ENCODE data around the gene QPCT. TPM values are rescaled to one million over a fixed set of nuclear protein-coding genes. Genes with fewer than 3 reads are reported as not detected.

Gene QPCT
- total RNA-seq, 1 experiment from 2014 or later = not detected

- no peak overlapping the region for H4K91ac ChIP-seq (ENCODE audit: insufficient read length, low read depth, low read length)
- no peak for DNase-seq
- H2BK5ac ChIP-seq (ENCODE audit: insufficient read length, low read length) = no peak overlapping the region
- H3K27me3 Mint-ChIP-seq (ENCODE audit: low read depth) = no peaks in the 10 kb centered on the region
- H3K9me3 ChIP-seq (ENCODE audit: control insufficient read depth, low read depth, low read length) = no peaks in the 10 kb centered on the region
- H2BK120ac ChIP-seq (ENCODE audit: low read depth, low read length, poor library complexity, severe bottlenecking) = no peak overlapping the region
- no peak overlapping the region for H2AK5ac ChIP-seq (ENCODE audit: insufficient read length, low read length)
- H4K20me1 ChIP-seq (ENCODE audit: control insufficient read depth, insufficient read depth, insufficient read length) = no peaks in the 10 kb centered on the region
- peaks cover 12 to 14% of the 10 kb centered on the region in 2 experiments for H3K4me1 Mint-ChIP-seq
- no peak overlapping the region for H3K4me3 Mint-ChIP-seq
- H3K23me2 ChIP-seq (ENCODE audit: insufficient read length, low read depth, low read length, poor library complexity, severe bottlenecking) = no peaks in the 10 kb centered on the region
- no peak overlapping the region for H2AFZ ChIP-seq (ENCODE audit: low read length)
- H3K9me3 Mint-ChIP-seq = no peaks in the 10 kb centered on the region
- no peak overlapping the region for H2BK15ac ChIP-seq (ENCODE audit: low read depth, low read length)
- H2BK20ac ChIP-seq (ENCODE audit: low read depth, low read length, poor library complexity, severe bottlenecking) = no peak overlapping the region
- H3K23ac ChIP-seq (ENCODE audit: insufficient read length, low read depth, low read length) = no peak overlapping the region
- H3K9ac ChIP-seq (ENCODE audit: extremely low read depth, insufficient read length, low read length) = no peak overlapping the region
- H3K4ac ChIP-seq (ENCODE audit: low read depth, low read length) = no peak overlapping the region
- H3K79me2 ChIP-seq (ENCODE audit: insufficient read depth, low read length) = no peaks in the 10 kb centered on the region
- H3T11ph ChIP-seq (ENCODE audit: low read length) = no peak overlapping the region
- peaks cover 0 to 2% (median 2%) of the 10 kb centered on the region in 3 experiments; a peak in 2 of 7 replicates for H3K36me3 Mint-ChIP-seq (ENCODE audit: insufficient read depth in 1 of 3, low read depth in 3 of 3)
- no peak overlapping the region for H3K27ac ChIP-seq (ENCODE audit: insufficient read length, low read depth, low read length)
- H3K4me2 ChIP-seq (ENCODE audit: insufficient read depth, insufficient read length, low read length) = no peak overlapping the region
- H3K27ac Mint-ChIP-seq = no peak overlapping the region
- no peaks in the 10 kb centered on the region for H3K27me3 ChIP-seq (ENCODE audit: insufficient read depth, low read length)
- H3K14ac ChIP-seq (ENCODE audit: insufficient read depth, low read length) = no peak overlapping the region
- no peak overlapping the region for H4K5ac ChIP-seq (ENCODE audit: insufficient read length, low read depth, low read length)
- TF ChIP-seq, protein P1, sequence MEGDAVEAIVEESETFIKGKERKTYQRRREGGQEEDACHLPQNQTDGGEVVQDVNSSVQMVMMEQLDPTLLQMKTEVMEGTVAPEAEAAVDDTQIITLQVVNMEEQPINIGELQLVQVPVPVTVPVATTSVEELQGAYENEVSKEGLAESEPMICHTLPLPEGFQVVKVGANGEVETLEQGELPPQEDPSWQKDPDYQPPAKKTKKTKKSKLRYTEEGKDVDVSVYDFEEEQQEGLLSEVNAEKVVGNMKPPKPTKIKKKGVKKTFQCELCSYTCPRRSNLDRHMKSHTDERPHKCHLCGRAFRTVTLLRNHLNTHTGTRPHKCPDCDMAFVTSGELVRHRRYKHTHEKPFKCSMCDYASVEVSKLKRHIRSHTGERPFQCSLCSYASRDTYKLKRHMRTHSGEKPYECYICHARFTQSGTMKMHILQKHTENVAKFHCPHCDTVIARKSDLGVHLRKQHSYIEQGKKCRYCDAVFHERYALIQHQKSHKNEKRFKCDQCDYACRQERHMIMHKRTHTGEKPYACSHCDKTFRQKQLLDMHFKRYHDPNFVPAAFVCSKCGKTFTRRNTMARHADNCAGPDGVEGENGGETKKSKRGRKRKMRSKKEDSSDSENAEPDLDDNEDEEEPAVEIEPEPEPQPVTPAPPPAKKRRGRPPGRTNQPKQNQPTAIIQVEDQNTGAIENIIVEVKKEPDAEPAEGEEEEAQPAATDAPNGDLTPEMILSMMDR (conservative IDR thresholded peaks at IDR 0.05) = no peak
- no peak overlapping the region for H3K18ac ChIP-seq (ENCODE audit: insufficient read length, low read depth, low read length)
- H3K56ac ChIP-seq (ENCODE audit: insufficient read length, low read depth, low read length) = no peak overlapping the region
- H2BK12ac ChIP-seq (ENCODE audit: insufficient read length, low read depth, low read length) = no peak overlapping the region
- no peaks in the 10 kb centered on the region for H3K79me1 ChIP-seq (ENCODE audit: insufficient read depth, low read depth, low read length, poor library complexity, severe bottlenecking)
- H4K8ac ChIP-seq (replicated peaks; ENCODE audit: insufficient read length, low read depth, low read length) = no peak overlapping the region
- peaks cover 10% of the 10 kb centered on the region; the same call in 1 of the 2 replicates for H3K4me1 ChIP-seq (ENCODE audit: insufficient read depth, low read length)
Measured at GRCh38 chr2:37389395-37389794, 45.0 kb downstream of the QPCT start.

All from H9 (cell line).